Activated naive CD4-positive, alpha-beta T cell treated with anti-CD3 and anti-CD28 coated beads, Interleukin-2, amount 50 U/mL, for 16 hours (primary cell): ENCODE results near the gene AQP2.

Source experiments
- DNase-seq: peaks from one replicate; pipeline ENCODE4 v3.0.0-alpha.2; 2020

The AQP2 gene, protein sequence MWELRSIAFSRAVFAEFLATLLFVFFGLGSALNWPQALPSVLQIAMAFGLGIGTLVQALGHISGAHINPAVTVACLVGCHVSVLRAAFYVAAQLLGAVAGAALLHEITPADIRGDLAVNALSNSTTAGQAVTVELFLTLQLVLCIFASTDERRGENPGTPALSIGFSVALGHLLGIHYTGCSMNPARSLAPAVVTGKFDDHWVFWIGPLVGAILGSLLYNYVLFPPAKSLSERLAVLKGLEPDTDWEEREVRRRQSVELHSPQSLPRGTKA

DNA sequence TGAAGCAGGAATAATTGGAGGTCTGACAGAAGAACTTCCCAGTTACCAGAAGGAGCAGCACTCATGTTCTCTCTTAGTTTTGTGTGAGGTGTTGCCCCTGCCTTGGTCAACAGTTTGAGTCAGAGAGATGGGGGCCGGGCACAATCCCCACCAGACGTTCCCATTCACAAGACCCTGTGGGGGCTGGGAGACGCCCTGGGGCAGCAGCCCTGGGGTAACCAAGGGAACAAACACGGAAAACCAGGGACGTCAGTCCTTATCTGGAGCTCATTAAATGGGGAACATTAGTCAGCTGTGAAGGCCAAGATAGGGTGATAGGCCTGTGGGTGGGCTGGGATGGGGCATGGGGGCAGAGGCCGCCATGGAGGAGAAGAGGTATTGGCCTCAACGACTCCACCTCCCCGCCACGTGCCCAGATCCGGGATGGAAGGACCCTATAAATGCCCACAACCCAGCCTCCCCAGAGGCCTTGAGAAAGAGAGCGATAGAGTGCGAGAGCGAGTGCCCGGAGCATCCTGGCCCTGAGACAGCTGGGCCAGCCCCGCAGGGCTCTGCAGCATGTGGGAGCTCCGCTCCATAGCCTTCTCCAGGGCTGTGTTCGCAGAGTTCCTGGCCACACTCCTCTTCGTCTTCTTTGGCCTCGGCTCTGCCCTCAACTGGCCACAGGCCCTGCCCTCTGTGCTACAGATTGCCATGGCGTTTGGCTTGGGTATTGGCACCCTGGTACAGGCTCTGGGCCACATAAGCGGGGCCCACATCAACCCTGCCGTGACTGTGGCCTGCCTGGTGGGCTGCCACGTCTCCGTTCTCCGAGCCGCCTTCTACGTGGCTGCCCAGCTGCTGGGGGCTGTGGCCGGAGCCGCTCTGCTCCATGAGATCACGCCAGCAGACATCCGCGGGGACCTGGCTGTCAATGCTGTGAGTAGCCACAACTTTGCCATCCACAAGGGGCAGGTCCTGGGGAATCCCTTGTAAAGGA lies at the start of gene AQP2:
Gene AQP2, plus strand, starts transcription at position 465 of the 979 bp plus-strand sequence. Its CDS starts 94 bp downstream, at position 559.
- no peak for DNase-seq

GRCh38 chr12:49901026-49901425 lies 49.5 kb upstream of the AQP2 start:
- no peak for DNase-seq

DNA sequence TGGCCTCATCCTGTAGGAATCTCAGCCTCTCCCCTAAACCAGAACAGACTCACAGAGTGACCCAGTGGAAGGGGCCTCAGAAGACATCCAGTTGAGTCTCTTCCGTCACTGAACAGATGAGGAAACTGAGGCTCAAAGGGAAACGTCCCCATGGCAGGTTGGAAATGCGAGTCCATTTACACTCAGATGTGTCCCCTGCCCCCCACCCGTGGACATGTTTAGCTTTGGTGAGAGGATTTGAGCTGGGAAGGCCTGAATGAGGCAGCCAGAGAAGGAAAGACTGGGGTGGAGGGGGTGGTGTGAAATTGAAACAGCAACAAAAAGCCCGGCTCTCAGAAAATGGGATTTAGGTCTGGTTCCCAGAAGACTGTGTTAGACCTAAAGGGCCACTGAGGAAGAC lies 48.6 kb upstream of the AQP2 start:
- no peak for DNase-seq

- DNase-seq = no peak
These were observed 47.9 kb upstream of the AQP2 start for GRCh38 chr12:49902399-49903350.

GRCh38 chr12:49903351-49903699 lies 47.2 kb upstream of the AQP2 start:
- DNase-seq = no peak

DNA sequence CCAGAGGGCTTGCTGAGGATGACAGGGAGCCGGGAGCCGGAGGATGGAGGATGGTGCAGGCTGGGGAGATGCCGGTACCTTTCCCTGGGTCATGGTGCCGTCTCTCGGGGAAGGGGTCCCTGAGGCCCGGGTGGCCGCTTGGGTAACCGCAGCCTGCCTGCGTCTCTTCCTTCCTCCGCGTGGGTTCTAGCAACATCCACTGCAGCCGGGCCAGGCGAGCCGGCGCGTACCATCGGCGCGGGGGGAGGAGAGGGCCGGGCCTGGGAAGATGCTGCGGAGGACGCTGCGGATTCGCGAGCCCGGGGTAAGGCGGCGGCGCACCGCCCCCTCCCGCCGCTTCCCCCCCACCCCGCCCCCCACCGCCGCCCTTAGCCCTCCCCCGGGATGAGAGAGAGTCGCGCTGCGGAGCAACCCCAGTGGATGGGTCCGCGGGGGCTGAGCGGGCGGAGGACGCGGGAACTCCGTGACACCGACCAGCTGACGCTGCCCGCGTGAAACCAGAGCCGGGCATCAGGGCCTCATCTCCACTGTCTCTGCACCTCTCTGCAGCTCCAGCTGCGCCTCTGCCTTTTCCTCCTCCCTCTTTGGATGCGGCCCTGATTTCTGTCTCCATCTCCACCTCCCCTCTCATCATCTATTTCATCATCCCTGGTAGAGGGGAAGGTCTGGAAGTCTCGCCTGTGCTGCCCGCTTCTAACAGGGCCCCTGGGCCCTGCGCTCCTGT lies 46.7 kb upstream of the AQP2 start, which contains the start of gene FAIM2:
Gene FAIM2, minus strand, starts transcription at position 201 of the 724 bp plus-strand sequence. Its CDS starts 108 bp downstream, at position 93.
- DNase-seq = peak; percentile 53

GRCh38 chr12:49904601-49905000 lies 45.9 kb upstream of the AQP2 start:
- no peak for DNase-seq

- no peak for DNase-seq
These were observed 44.7 kb upstream of the AQP2 start for GRCh38 chr12:49905718-49906314.

- no peak for DNase-seq
These were observed 43.2 kb upstream of the AQP2 start for GRCh38 chr12:49907352-49907751.

DNA sequence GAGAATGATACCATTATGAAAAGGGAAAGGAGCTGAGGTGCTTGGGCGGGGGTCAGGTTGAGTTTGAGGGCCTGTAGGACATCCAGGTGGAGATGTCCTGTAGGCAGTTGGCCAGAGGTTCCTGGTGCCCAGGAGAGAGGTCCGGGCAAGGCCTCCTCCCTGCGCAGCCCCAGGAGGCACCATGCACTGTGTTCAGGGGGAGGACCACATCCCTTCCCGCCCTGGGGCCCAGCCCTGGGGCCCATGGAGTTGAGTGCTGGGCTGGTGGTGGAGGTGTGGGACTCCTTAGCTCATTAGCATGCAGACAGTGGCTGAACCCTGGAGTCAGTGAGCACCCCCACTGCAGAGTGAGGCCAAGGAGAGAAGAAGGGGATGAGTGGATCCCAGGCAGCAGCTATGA lies 41.2 kb upstream of the AQP2 start:
- no peak for DNase-seq

GRCh38 chr12:49909826-49910225 lies 40.7 kb upstream of the AQP2 start:
- no peak for DNase-seq

GRCh38 chr12:49910331-49911212 lies 40.0 kb upstream of the AQP2 start:
- DNase-seq = no peak

DNA sequence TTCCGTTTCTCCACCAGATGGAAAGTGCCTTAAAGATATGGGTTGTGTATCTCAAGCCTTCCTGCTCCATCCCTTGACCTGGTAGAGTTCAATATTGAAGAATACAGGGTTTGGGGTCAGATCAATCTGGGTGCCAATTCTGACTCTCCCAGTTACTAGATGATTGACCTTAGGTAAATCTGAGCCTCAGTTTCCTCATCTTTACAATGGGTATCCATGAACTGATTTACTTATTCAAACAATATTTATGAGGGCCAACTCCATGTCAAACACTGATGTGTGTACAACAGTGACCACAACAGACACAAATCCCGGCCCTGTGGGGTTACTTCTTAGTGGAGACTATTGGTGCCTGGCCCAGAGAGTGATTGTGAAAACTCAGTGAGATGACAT lies 39.3 kb upstream of the AQP2 start:
- no peak for DNase-seq

GRCh38 chr12:49912345-49913255 lies 37.9 kb upstream of the AQP2 start:
- no peak for DNase-seq

DNA sequence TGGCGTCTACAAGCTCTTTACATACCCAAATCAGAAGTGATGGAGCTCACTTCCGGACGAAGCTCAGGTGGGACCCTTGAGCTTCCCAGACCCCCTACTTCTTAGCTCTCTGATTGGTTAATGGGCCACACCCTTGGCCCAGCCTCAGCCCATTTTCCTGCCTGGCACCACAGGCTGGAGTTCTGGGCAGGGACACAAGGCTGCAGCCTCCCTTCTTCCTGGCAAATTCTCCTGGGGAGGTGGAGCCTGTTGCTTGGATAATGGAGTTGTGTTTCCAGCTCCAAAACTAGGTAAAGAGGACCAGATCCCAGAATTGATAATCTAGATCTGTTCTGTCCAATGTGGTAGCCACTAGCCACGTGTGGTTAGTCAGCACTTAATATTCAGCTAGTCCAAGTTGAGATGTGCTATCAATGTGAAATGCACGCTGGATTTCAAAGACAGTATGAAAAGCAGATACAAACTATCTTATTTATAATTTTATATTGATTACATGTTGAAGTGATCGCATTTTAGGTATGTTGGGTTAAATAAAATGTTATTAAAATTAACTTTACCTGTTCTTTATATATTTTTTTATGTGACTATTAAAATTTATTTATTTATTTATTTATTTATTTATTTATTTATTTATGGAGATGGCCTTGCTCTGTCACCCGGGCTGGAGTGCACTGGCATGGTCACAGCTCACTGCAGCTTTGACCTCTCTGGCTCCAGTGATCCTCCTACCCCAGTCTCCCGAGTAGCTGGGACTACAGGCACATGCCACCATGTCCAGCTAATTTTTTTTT lies 34.2 kb upstream of the AQP2 start:
- DNase-seq = no peak

- DNase-seq = no peak
These were observed 33.3 kb upstream of the AQP2 start for GRCh38 chr12:49917166-49917787.

- no peak for DNase-seq
These were observed 32.8 kb upstream of the AQP2 start for GRCh38 chr12:49917788-49918173.

GRCh38 chr12:49920241-49920914 lies 30.2 kb upstream of the AQP2 start:
- no peak for DNase-seq
